NCI-H748 (cell line): ENCODE measurements around the gene PPM1E.

Experiments
- DNase-seq: peaks from one replicate; lab custom pipeline; 2025; ENCODE audit not compliant: unreplicated experiment; lab: John Stamatoyannopoulos, UW

Gene PPM1E

DNA sequence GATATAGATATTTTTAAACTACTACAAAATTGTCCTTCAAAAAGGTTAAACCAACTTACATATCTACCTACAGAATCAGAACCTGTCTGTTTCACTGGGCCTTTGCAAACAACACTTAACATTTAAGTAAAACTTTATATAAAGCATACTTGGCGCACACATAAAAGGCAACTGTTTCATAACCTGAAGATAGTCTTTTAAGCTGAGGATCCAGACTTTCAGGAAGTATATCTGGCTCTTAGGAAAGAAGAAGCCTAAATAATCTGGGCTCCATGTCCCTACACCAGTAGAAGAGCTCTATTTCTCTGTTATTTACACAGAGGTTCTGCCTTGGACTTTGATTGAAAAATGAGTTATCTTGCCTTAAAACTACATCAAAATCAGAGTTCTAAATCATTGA lies 275.2 kb downstream of the PPM1E start:
- no peak for DNase-seq
